CD4-positive, CD25-positive, alpha-beta regulatory T cell (primary cell): ENCODE measurements around the gene PREB. TPM values are rescaled to one million over a fixed set of nuclear protein-coding genes. Genes with fewer than 3 reads are reported as not detected.

Experiments used
- ATAC-seq, 2 donors: fragments of 150-1000 bp; cut with Tn5 transposase; one replicate each; pipeline ENCODE4 v1.10.0; 2021; ENCODE audit warnings: low read depth in 2 of 2, moderate number of reproducible peaks in 2 of 2, moderate library complexity in 1 of 2
- DNase-seq, 3 donors: peaks; one replicate each; pipeline versions ENCODE4 v3.0.0 to v3.0.0-alpha.2; 2012 to 2022; ENCODE audit warnings: mixed read lengths in 1 of 3
- H3K27ac ChIP-seq: one replicate; pipeline ENCODE4 v1.7.0; 2013; ENCODE audit warnings: mild to moderate bottlenecking, low read length; ENCODE audit not compliant: insufficient read depth, poor library complexity, severe bottlenecking
- H3K27me3 ChIP-seq: one replicate; pipeline ENCODE4 v1.7.0; 2013; ENCODE audit warnings: low read length; ENCODE audit not compliant: control insufficient read depth, insufficient read depth
- H3K36me3 ChIP-seq: one replicate; pipeline ENCODE4 v1.7.0; 2013; ENCODE audit warnings: mild to moderate bottlenecking, low read length, moderate library complexity; ENCODE audit not compliant: control insufficient read depth, insufficient read depth
- H3K4me1 ChIP-seq: 2 replicates; pipeline ENCODE4 v1.7.0; 2013; ENCODE audit warnings: mild to moderate bottlenecking, low read length; ENCODE audit not compliant: insufficient read depth, control insufficient read depth, poor library complexity, severe bottlenecking
- H3K4me3 ChIP-seq: one replicate; pipeline ENCODE4 v1.7.0; 2013; ENCODE audit warnings: low read depth, mild to moderate bottlenecking, low read length, moderate library complexity
- H3K9me3 ChIP-seq, 2 experiments: 1 replicate in 1 of 2; 2 replicates in 1 of 2; pipeline ENCODE4 v1.7.0; 2013; ENCODE audit warnings: low read length in 2 of 2, mild to moderate bottlenecking in 1 of 2, moderate library complexity in 1 of 2; ENCODE audit not compliant: control insufficient read depth in 2 of 2
- H3K27ac Mint-ChIP-seq, 3 donors: one replicate each; pipeline ENCODE4 v1.8.0; 2020 to 2022; ENCODE audit warnings: mild to moderate bottlenecking in 3 of 3, mixed read lengths in 3 of 3, moderate library complexity in 2 of 3
- H3K27me3 Mint-ChIP-seq: one replicate; pipeline ENCODE4 v1.8.0; 2022; ENCODE audit warnings: mild to moderate bottlenecking, mixed read lengths
- H3K36me3 Mint-ChIP-seq: one replicate; pipeline ENCODE4 v1.8.0; 2020; ENCODE audit warnings: mixed read lengths
- H3K4me1 Mint-ChIP-seq, 4 donors: one replicate each; pipeline ENCODE4 v1.8.0; 2020 to 2022; ENCODE audit warnings: mixed read lengths in 4 of 4, mild to moderate bottlenecking in 1 of 4
- H3K4me3 Mint-ChIP-seq, 4 donors: one replicate each; pipeline ENCODE4 v1.8.0; 2020 to 2022; ENCODE audit warnings: mild to moderate bottlenecking in 4 of 4, mixed read lengths in 4 of 4, moderate library complexity in 3 of 4
- H3K9me3 Mint-ChIP-seq, 7 donors: one replicate each; pipeline ENCODE4 v1.8.0; 2020 to 2022; ENCODE audit warnings: mixed read lengths in 7 of 7, mild to moderate bottlenecking in 3 of 7, moderate library complexity in 2 of 7
- polyA plus RNA-seq, 4 donors: library from polyadenylated mRNA; unstranded; fragments of 300-500 nt; fragmentation: Illumina TruSeq; gene quantifications; one replicate each; pipeline ENCODE4 v1.2.3, GENCODE V29; 2021
- total RNA-seq: library from RNA; stranded (reverse); gene quantifications from one replicate; pipeline ENCODE4 v1.2.3, GENCODE V29; 2022

Gene PREB
- total and polyA plus RNA-seq, 5 donors from 2014 or later: 22.3 to 90.7 (median 69.3) TPM

- no peaks in the 10 kb centered on the region for H3K36me3 ChIP-seq
- H3K9me3 ChIP-seq: no peaks in the 10 kb centered on the region
- no peaks in the 10 kb centered on the region for H3K36me3 Mint-ChIP-seq
- H3K4me1 Mint-ChIP-seq: peaks cover 0 to 2% (median 0%) of the 10 kb centered on the region in 4 donors
- H3K4me3 ChIP-seq: no peak overlapping the region
- H3K27me3 Mint-ChIP-seq: peaks cover 29% of the 10 kb centered on the region
- H3K27ac ChIP-seq: no peak overlapping the region
- no peak for DNase-seq
- H3K27ac Mint-ChIP-seq: no peak overlapping the region
- ATAC-seq: no peak
- peaks cover 26% of the 10 kb centered on the region for H3K27me3 ChIP-seq
- H3K9me3 Mint-ChIP-seq: no peaks in the 10 kb centered on the region
- H3K4me3 Mint-ChIP-seq: no peak overlapping the region
- H3K4me1 ChIP-seq: no peaks in the 10 kb centered on the region
Observed at GRCh38 chr2:27175330-27175729, 40.9 kb upstream of the PREB start.

DNA sequence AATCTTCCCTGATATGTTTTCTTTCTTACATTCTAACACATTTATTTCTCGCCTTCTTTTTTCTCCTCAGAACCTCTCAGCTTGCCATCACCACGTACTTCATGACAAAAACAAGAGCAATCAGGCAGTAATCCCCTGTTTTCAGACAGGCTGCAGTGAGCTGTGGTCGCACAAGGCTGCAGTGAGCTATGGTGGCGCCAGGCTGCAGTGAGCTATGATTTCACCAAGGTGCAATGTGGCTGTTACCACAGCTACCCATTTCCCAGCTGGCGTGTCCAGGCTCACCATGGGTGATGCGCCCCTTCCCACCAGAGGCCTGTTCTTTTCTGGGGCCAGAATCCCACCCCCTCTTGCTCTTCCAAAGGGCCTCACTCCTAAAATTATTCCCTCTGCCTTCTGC lies 40.2 kb upstream of the PREB start:
- H3K27ac Mint-ChIP-seq: no peak overlapping the region
- H3K9me3 Mint-ChIP-seq: no peaks in the 10 kb centered on the region
- Histone ChIP-seq H3K36me3 (no peaks in the 10 kb centered on the region), H3K4me1 (peaks cover 4% of the 10 kb centered on the region), H3K9me3 (no peaks in the 10 kb centered on the region), H3K27ac (no peak overlapping the region), H3K4me3 (no peak overlapping the region), H3K27me3 (peaks cover 23% of the 10 kb centered on the region)
- peaks cover 0 to 2% (median 1%) of the 10 kb centered on the region in 4 donors for H3K4me1 Mint-ChIP-seq
- H3K4me3 Mint-ChIP-seq: no peak overlapping the region
- H3K36me3 Mint-ChIP-seq: no peaks in the 10 kb centered on the region
- peaks cover 29% of the 10 kb centered on the region for H3K27me3 Mint-ChIP-seq
- ATAC-seq (no peak), DNase-seq (no peak)

GRCh38 chr2:27171351-27171848 lies 37.0 kb upstream of the PREB start:
- peaks cover 0 to 2% (median 1%) of the 10 kb centered on the region in 4 donors for H3K4me1 Mint-ChIP-seq
- no peak overlapping the region for H3K4me3 ChIP-seq
- H3K9me3 ChIP-seq: no peaks in the 10 kb centered on the region
- H3K9me3 Mint-ChIP-seq: peaks cover 0 to 1% (median 0%) of the 10 kb centered on the region in 7 donors
- no peak overlapping the region for H3K27ac Mint-ChIP-seq
- H3K27ac ChIP-seq: no peak overlapping the region
- no peaks in the 10 kb centered on the region for H3K36me3 Mint-ChIP-seq
- H3K4me3 Mint-ChIP-seq: no peak overlapping the region
- H3K27me3 Mint-ChIP-seq: peaks cover 26% of the 10 kb centered on the region
- no peaks in the 10 kb centered on the region for H3K36me3 ChIP-seq
- peaks cover 4% of the 10 kb centered on the region for H3K4me1 ChIP-seq
- peaks cover 11% of the 10 kb centered on the region for H3K27me3 ChIP-seq
- DNase-seq: no peak
- no peak for ATAC-seq

- peaks cover 0 to 1% (median 0%) of the 10 kb centered on the region in 7 donors for H3K9me3 Mint-ChIP-seq
- Histone ChIP-seq H3K36me3 (no peaks in the 10 kb centered on the region), H3K4me3 (no peak overlapping the region), H3K27me3 (peaks cover 11% of the 10 kb centered on the region), H3K4me1 (peaks cover 4% of the 10 kb centered on the region), H3K9me3 (no peaks in the 10 kb centered on the region), H3K27ac (no peak overlapping the region)
- peak overlapping the region in 1 of 3 donors; percentile 15 for H3K27ac Mint-ChIP-seq
- peaks cover 0 to 2% (median 1%) of the 10 kb centered on the region in 4 donors for H3K4me1 Mint-ChIP-seq
- ATAC-seq (no peak), DNase-seq (no peak)
- no peaks in the 10 kb centered on the region for H3K36me3 Mint-ChIP-seq
- peaks cover 26% of the 10 kb centered on the region for H3K27me3 Mint-ChIP-seq
- no peak overlapping the region for H3K4me3 Mint-ChIP-seq
Observed at GRCh38 chr2:27170581-27171337, 36.3 kb upstream of the PREB start.

DNA sequence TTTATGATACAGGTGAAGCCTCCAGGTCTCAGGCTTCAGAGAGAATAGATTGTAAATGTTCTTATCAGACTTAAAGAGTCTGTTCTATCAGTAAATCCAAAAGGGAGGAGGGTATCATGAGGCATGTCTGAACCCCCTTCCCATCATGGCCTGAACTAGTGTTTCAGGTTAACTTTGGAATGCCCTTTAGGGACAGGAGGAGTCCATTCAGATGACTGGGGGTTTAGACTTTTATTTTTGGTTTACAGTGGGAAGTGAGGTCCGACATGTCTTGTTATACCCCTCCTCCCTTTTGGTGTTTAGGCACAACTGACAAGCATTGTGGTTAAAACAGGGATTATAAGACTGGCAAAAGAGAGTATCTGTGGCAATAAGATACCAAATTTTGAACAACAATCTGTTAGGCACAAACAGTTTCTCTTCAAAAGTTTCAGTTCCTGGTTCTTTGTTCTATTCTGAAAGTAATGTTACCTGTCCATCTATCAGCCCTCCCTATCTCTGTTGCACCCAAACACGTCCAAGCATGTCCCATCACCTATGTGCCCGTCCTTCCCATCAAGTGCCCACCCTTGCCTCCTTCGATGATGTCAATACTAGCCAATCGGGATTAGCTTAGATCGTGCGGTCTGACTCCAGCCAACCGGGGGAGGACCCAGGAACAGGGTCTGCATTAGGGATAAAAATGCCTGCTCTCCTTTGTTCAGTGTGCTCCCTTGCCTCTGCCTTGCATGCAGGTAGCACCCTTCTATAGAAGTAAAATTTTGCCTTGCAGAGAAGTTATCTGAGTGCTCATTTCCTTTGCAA lies 30.7 kb upstream of the PREB start:
- Mint-ChIP-seq H3K9me3 (peaks cover 0 to 1% (median 0%) of the 10 kb centered on the region in 7 donors), H3K36me3 (no peaks in the 10 kb centered on the region), H3K4me3 (no peak overlapping the region), H3K27me3 (peaks cover 28% of the 10 kb centered on the region), H3K4me1 (peaks cover 0 to 2% (median under 1%) of the 10 kb centered on the region in 4 donors), H3K27ac (no peak overlapping the region)
- no peaks in the 10 kb centered on the region for H3K9me3 ChIP-seq
- ATAC-seq (no peak), DNase-seq (no peak)
- H3K36me3 ChIP-seq: no peaks in the 10 kb centered on the region
- H3K27ac ChIP-seq: no peak overlapping the region
- H3K4me1 ChIP-seq: peaks cover 3% of the 10 kb centered on the region
- H3K4me3 ChIP-seq: no peak overlapping the region
- no peaks in the 10 kb centered on the region for H3K27me3 ChIP-seq

DNA sequence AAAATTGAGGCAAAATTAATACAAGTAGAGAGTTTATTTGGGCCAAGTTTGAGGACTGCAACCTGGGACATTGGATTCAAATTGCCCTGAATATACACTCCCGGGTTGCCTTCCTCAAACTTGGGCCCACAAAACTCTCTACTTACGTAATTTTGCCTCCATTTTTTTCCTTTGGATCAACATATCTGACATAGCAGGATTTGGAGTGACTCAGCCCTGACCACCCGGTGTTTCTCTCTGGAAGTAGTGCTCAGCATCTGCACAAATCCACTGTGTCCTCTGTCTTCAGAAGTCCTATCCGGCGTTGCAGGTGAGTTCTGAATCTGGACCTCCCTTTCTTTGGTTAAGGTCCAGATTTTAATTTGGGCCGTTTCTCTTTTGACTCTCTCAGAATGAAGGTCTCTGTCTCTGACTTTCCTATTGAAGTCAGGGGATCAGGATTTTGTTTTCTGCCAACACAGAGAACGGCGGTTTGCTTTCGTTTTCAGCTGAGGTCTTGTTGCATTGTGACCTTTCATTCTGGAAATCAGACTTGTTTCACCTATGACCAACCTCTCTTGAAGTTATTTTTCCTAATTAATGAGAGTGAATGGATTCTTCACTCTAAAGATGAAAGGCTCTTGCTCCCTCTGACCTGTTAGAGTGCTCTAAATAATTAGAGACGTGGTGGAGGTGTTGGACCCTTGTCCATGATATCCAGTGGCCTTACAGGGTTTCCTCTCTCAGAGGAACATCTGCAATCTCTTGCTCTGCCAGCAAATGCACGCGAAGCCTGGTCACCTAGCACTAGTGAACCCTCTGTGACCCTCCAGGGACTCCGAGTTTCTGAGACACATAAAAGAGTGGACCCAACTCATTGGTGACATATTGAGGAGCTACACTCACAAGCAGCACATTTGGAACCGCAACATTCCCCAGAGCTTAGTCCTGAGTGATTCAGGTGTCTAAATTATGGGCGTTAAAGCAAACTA lies 28.0 kb upstream of the PREB start:
- Histone ChIP-seq H3K9me3 (no peaks in the 10 kb centered on the region), H3K27ac (no peak overlapping the region), H3K27me3 (no peaks in the 10 kb centered on the region), H3K4me3 (no peak overlapping the region), H3K36me3 (no peaks in the 10 kb centered on the region), H3K4me1 (no peaks in the 10 kb centered on the region)
- Mint-ChIP-seq H3K27ac (peak overlapping the region in 1 of 3 donors; percentile 20), H3K27me3 (peaks cover 18% of the 10 kb centered on the region), H3K4me1 (peaks cover 0 to 3% (median under 1%) of the 10 kb centered on the region in 4 donors), H3K9me3 (peaks cover 0 to 2% (median 0%) of the 10 kb centered on the region in 7 donors), H3K4me3 (no peak overlapping the region), H3K36me3 (no peaks in the 10 kb centered on the region)
- ATAC-seq (no peak), DNase-seq (no peak)

DNA sequence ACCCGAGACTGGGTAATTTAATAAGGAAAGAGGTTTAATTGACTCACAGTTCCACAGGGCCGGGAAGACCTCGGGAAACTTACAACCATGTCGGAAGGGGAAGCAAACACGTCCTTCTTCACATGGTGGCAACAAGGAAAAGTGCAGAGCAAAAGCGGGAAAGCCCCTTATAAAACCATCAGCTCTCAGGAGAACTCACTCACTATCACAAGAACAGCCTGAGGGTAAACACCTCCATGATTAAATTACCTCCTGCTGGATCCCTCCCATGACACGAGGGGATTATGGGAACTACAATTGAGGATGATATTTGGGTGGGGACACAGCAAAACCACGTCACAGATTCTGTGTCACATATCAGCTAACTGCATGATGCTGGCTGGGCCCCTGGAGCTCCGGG lies 25.8 kb upstream of the PREB start:
- Histone ChIP-seq H3K9me3 (no peaks in the 10 kb centered on the region), H3K27me3 (no peaks in the 10 kb centered on the region), H3K4me1 (no peaks in the 10 kb centered on the region), H3K27ac (no peak overlapping the region), H3K4me3 (no peak overlapping the region), H3K36me3 (no peaks in the 10 kb centered on the region)
- Mint-ChIP-seq H3K36me3 (no peaks in the 10 kb centered on the region), H3K9me3 (peaks cover 0 to 2% (median 0%) of the 10 kb centered on the region in 7 donors), H3K27ac (peak overlapping the region in 1 of 3 donors; percentile 42), H3K27me3 (peaks cover 9% of the 10 kb centered on the region), H3K4me3 (no peak overlapping the region), H3K4me1 (peaks cover 0 to 3% (median under 1%) of the 10 kb centered on the region in 4 donors)
- ATAC-seq: no peak
- DNase-seq: no peak
